ENCODE results near the gene RARA.
"Not testable (repeated sequence)": the region's sequence is repeated elsewhere in the genome, so short reads cannot be mapped to it uniquely, and the experiment has no call there.

RARA gene

DNA sequence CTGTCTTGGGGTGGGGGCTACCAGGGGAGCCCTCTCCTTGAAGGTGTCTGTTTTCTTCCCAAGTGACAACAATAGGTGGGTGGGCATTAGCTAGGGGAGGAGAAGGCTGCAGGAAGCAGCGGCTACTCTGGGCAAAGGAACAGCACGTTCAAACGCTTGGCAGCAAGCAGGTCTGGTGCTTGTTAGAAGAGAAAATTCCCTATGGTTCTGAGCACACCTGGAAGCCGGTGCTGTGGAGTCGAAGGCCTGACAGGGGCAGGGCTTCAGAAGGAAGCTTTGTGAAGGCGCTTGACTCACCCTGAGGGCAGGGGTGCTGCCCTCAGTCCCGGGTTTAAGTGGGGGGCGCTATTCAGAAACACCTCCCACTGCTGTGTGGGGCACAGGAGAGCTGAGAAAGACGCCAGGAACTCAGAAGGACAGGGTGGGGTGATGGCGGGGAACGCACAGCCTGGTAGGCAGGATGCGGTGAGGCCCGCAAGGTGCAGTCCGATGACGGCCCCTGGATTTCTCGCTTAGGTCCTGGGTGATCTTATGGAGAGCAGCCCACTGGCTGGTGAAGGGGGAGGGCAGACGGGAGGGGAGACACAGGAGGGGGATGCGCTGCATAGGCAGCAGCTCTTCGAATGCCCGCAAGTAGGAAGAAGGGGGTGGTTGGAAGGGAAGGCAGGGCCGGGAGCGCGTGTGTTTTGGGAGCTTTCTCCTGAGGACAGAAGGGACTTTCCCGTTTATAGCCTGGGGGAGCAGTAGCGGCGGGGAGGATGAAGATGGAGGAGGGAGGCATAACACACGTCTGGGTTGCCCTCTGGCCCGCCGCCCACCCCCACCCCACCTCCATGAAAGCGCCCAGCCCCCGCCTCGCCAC, 52.3 kb downstream of the RARA start:
- DNase-seq: no peak

DNA sequence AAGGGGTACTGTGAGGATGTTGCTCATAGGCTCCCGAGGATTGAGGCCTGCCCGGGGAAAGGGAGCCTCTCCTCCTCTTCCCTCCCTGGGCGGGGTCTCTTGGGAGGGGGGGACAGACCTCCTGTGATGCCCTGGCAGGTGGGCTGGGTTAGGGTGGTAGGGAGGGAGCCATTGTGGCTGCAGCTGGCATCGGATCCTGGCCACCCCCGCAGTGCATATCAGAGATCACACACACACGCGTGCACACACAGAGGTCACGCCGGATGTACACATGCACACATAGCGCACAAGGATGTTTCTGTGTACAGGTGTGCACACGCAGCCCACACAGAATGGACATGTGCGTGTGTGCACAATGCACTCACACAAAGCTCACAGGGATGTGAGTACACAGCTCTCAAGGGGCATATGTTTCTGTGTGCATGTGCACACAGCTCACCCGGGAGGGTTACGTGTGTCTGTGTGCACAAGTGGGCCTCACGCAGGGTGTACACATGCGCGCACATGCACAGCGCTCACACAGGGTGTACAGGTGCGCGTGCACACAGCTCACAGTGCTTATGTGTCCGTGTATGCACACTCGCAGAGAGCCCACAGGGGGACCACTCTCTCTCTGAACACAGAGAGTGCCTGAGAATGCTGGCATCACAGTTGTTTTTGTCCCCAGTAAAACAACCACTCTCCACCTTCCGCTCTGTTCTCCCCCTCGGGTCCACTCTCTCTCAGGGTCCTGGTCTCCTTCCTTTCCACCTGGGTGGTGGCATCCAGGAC, 53.1 kb downstream of the RARA start:
- no peak for DNase-seq

DNA sequence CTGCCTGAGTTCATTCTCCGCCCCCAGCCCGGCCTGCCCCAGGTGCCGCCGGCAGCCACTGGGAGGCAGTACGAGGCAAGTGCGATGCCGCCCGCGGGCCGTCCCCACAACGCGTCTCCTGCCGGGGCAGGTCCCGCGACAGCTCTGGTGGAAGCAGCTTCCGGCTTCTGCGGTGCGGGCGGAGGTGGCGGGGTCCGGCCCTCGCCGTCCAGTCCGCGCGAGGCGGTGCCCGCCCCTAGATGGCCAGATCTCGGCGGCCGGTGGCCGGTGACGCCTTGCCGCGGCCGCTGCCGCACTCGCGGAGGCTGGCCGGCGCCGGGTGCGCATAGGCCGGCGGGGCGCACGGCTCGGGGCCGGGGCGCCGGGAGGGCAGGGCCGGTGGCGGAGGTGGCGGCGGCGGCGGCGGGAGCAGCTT, 53.7 kb downstream of the RARA start:
- DNase-seq: peak; percentile 32

DNA sequence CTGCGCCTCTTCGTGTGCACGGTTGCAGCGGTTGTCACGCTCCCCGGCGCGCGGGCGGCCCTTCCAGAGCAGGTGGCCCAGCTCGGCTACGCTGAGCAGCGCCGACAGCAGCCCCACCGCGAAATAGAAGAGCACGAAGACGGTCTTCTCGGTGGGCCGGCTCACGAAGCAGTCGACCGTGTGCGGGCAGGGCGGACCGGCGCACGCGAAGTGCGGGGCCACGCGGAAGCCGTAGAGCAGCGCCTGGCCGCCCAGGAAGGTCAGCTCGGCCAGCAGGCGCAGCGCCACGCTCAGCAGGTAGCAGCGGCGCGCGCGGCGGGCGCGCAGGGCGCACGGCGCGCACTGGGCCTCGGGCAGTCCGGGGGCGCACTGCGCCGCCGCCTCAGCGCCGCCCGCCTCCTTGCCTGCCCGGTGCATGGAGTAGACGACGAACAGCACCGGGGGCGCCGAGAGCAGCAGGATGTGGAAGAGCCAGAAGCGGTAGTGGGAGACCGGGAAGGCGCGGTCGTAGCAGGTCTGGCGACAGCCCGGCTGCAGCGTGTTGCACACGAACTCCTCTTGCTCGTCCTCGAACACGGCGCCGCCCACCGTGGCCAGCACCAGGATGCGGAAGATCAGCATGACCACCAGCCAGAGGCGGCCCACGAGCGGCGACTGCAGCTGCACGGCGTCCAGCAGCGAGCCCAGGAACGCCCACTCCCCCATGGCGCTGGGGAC, 54.3 kb downstream of the RARA start:
- peak; percentile 8 for DNase-seq

DNA sequence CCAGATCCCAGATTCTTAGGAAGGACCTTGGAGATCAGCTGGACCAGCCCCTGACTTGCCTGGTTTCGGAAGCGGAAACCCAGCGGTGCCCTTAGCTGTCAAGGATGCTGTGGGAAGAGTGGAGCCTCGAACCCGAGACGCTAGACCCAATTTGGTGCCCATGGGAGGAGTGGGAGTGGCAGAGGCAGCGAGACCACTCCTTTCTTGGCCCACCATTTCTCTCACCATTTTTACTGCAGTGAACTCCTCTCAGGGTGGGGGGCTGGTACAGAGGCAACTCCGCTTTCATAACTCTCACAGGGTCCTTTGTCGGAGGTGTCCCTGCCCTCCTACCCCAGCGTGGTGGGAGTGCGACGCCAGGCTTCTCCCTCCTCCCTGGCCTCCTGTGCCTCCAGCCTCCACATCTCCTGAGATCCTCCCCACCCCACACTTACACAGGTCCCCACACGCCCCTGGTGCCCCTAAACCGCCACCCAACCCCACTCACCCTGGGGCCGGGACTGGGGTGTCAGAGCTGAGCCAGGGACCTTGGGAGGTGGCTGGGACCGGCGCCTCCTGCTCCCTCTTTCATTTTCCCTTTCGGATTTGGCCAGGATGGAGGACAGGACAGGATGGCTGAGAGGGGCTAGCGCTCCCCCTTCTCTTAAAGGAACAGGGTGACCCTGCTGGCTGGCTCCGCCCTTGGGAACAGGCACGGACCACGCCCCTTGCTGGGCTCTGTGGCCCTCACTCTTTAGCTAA, 55.3 kb downstream of the RARA start, which contains the start of gene GJD3:
Gene GJD3 (minus strand): TSS at position 617 of the 741 bp plus-strand sequence. CDS start 922 bp downstream, outside the sequence.
- no peak for DNase-seq

DNA sequence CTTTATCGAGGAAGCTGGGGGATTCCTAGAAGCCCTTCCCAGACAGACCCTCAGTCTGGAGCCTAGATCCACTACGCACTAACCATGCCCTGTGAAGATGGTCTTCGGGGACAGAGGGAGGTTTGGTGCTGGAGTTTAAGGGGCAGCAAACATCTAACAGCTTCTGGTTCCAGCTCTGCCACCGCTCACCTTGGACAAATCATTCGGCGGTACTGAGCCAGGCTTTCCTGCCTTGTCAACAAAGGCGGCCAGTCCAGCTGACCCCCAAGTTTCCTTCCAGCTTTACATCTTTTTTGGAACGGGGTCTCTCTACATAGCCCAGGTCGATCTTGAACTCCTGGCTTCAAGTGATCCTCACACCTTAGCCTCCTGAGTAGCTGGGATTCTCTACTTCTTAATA, 55.9 kb downstream of the RARA start:
- no peak for DNase-seq

DNA sequence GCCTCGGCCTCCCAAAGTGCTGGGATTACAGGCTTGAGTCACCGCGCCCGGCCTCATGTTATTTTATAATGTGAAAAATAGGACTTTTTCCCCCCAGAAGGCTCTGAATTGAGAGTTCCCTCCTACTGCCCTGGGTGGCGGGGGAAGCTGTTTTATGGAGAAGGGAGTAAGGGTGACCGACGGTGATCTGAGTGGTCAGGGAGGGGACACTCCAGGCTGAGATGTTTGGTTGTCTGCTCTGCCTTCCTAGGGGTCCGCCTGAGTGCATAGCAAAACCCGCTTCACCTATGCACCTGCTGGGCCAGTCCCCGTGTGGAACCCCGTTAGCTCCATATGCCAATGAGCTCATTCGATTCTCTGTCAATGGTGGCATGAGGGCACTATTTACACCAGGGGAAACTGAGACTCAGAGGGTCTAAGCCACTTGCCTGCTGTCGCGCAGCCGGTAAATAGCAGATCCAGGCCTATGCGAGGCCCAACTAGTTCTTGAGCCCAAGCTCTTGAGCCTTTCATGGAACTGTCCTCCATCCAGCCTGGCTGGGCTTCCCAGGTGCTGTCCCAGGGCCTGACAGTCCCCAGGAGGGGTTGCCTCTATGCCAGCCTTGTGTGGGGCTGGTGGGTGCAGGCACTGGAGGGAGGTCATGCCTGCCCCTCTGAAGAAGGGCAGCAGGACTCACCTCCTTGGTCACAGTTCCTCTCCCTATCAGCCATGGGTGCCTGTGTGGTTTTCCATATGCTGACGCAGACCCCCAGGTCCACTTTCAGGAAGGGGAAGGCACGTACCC, 57.3 kb downstream of the RARA start:
- DNase-seq: no peak

DNA sequence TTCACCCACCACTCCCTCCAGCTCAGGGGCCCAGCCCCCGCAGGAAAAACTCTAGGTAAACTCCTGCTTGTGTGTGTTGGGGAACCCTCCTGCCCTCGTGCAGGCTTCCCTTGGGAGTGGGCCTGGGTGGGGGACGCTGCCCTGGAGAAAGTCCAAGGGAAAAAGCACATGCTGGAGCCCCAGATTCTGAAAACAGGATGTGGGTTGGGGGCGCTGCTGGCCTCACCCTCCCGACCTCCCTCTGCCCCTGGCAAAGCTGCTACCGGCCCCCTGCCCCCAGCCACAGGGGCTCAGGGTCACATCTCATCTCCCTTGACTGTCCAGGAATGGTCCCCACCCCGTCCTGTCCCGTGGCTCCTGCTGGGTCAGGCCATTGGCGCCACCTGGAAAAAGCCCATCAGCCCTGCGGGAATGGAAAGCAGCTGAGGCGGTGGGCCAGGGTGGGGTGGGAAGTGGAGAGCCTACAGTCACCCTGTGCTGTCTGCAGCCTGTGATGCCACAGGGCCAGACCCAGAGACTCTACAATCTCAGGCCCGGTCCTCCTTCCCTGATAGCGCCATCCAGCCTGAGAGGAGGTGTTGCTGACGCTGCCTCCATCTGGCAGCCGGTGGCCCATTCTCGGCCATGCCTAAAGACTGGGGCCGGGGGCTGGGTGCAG, 58.0 kb downstream of the RARA start:
- no peak for DNase-seq

DNA sequence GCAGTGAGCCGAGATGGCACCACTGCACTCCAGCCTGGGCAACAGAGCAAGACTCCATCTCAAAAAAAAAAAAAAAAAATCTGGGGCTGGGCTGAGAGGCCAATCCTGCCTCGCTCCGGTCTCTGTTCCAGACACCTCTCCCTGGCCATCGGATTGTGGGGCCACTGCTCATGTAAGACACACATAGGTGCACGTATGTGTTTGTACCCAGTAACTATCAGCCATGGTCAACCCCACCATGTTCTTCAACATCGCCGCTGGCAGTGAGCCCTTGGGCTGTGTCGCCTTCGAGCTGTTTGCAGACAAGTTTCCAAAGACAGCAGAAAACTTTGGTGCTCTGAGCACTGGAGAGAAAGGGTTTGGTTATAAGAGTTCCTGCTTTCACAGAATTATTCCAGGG, 58.7 kb downstream of the RARA start:
- not testable (repeated sequence) for DNase-seq

DNA sequence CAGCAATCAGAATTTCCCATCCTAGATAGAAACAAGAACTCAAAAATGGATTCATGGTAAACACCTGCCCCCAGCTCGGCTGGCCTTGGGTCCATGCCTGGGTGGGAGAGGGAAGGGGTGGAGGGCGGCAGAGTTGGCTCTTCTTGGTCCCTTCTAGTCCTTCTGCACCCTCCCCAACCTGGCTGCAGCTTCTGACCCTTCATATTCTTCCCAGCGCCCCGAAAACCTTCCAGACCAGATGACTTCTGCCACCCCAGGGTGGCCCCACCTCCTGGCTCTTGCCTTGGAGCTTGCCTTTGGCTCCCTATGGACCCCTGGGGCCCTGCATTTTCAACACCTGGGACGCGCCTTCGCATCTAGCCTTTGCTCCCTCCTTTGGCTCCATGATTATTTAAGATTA, 60.9 kb downstream of the RARA start:
- DNase-seq: no peak

DNA sequence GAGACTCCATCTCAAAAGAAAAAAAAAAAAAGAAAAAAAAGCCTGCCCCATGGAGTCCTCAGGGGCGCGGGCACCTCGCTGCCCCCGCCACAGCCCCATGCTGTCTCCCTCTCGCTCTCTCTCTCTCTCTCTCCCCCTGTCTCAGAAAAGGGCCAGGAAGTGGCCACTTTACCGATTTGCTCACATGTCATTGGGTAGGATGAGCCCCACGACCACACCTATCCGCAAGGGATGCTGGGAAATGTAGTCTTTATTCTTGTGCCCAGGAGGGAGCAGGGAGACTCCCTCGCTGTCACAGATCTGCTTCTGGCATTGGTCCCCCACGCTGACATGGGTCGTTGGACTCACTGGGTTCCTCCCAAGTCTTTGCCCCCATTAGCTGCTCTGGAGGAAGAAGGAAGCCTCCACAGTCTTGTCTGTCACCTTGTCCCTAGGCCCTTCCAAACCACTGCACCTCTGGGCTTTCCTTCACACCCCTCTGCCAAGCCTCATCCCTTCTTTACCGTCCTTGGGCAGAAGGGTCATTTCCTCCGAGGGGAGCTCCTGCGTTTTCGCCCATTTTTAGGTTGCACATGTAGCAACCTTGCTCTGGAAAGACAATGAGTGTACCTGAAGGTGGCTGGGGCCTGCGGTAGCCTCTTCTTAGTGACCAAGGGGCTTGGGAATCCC, 62.4 kb downstream of the RARA start:
- no peak for DNase-seq

DNA sequence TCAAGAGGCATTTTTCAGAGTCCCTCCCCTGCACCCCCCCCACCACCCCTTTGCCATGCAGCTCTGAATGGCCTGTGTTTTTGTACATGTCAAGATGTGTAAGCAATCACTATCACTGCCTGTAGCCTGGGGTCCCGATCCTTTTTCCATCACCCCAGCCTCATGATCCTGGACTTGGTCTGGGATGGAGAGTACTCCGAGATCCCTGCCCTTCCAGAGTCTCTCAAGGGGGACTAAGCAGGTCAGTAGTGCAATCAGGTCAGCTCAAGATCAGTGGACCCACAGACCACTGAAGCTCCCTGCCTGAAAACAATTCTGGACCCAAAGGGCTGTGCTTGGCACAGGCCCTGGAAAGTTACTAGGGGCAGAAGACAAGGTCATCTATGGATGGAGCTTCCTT, 63.1 kb downstream of the RARA start:
- no peak for DNase-seq

DNA sequence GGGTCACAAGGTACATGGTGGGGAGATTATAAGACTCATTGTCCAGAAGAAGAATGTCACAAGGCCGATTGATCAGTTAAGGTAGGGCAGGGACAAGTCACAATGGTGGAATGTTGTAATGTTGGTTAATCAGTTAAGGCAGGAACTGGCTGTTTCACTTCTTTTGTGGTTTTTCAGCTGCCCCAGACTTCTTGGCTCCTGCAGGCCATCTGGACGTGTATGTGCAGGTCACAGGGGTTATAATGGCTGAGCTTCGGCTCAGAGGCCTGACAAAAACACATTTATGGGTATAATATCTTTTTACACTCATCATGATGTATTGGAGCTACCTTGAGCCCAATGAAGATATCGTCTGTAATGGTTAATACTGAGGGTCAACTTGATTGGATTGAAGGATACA, 63.7 kb downstream of the RARA start:
- DNase-seq: not testable (repeated sequence)

DNA sequence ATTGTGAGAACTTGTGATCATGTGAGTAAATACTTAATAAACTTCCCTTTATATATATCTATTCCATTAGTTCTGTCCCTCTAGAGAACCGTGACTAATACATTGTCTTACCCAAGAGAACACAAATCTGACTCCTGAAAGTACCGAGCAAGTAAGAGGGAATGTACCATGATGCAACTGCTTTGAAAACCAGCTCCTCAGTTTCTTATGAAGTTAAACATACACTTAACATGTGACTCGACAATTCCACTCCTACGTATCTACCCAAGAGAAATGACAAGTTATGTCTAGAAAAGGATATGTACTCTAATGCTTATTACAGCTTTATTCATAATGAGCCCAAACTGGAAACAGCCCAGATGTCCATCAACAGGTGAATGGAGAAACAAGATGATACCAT, 64.3 kb downstream of the RARA start:
- no peak for DNase-seq

DNA sequence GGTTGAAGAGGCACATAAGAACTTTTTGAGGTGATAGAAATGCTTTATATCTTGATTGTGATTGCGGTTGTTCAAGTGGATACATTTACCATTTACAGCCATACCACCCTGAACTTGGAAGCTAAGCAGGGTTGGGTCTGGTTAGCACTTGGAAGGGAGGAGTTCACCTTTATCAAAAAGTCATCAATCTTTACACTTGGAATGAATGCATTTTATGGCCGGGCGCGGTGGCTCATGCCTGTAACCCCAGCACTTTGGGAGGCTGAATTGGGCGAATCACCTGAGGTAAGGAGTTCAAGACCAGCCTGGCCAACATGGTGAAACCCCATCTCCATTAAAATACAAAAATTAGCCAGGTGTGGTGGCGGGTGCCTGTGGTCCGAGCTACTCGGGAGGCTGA, 65.0 kb downstream of the RARA start:
- DNase-seq: no peak

DNA sequence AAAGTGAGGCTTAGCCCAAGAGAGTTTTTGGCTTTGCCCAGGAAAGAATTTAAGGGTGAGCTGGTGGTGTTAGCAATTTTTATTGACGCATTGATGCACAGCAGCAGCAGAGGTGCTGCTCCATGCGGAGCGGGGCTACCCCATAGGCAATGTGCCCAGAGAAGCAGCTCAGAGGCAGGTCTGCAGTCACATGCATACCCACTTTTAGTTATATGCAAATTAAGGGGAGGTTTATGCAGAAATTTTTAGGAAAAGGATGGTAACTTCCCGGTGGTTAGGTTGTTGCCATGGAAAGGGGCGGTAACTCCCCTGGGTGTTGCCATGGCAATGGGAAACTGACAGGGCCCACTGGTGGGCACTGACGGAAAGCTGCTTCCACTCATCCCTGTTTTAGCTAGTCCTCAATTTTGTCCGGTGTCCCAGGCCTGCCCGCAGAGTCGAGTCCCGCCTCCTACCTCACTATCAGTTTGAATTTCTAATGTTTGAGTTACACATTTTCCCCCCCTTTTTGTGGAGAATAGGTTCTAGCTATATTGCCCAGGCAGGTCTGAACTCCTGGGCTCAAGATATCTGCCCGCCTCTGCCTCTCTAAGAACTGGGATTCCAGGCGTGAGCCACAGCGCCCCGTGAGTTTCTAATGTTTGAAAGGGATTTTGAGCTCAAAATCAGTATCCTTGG, 66.0 kb downstream of the RARA start:
- no peak for DNase-seq

DNA sequence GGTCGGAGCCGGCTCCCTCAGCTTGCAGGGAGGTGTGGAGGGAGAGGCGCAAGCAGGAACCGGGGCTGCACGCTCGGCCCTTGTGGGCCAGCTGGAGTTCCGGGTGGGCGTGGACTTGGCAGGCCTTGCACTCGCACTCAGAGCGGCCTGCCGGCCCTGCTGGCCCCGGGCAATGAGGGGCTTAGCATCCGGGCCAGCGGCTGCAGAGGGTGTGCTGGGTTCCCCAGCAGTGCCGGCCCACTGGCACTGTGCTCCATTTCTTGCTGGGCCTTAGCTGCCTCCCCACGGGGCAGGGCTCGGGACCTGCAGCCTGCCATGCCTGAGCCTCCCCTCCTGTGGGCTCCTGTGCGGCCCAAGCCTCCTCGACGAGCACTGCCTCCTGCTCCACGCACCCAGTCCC, 66.8 kb downstream of the RARA start:
- DNase-seq: not testable (repeated sequence)

DNA sequence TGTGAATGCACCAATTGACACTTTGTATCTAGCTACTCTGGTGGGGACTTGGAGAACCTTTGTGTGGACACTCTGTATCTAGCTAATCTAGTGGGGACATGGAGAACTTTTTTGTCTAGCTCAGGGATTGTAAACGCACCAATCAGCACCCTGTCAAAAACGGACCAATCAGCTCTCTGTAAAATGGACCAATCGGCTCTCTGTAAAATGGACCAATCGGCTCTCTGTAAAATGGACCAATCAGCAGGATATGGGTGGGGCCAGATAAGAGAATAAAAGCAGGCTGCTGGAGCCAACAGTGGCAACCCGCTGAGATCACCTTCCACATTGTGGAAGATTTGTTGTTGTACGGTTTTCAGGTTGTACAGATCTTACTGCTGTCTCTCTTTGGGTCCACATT, 67.6 kb downstream of the RARA start:
- DNase-seq: not testable (repeated sequence)

DNA sequence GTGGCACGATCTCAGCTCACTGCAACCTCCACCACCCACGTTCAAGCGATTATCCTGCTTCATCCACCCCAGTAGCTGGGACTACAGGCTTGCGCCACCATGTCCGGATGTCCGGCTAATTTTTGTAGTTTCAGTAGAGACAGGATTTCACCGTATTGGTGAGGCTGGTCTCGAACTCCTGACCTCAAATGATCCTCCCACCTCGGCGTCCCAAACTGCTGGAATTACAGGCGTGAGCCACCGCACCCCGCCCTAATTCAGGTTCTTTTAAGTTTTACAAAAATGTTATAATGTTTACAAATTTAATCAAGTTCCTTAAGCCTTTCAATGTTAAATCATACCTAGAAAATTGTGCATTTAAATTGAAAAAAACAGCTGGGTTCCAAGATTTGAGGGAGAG, 68.9 kb downstream of the RARA start:
- no peak for DNase-seq

DNA sequence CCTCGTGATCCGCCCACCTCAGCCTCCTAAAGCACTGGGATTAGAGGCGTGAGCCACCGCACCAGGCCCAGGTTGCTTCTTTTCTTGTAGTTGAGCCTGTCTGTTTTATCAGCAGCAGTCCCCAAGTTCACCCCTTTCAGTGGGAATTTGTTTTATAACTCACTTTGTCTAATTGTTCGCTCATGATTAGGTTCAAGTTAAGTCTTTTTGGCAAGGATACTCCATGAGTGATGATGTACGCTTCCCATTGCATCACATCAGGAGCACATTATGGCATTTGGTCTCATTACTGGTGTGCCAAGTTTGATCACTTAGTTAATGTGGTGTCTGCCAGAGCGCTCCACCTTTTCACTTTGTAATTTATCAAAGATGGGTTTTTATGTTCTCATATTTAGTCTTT, 70.0 kb downstream of the RARA start:
- DNase-seq: no peak

Measured in DMS79 (cell line).